Epithelial cell of proximal tubule (primary cell): ENCODE results near the gene ADSS1. TPM values are rescaled to one million over a fixed set of nuclear protein-coding genes. Genes with fewer than 3 reads are reported as not detected.
"Not testable (repeated sequence)": the region's sequence is repeated elsewhere in the genome, so short reads cannot be mapped to it uniquely, and the experiment has no call there.

Experiments used
- DNase-seq: peaks from one replicate; pipeline ENCODE4 v3.0.0-alpha.2; 2011; ENCODE audit warnings: low read depth
- H3K4me3 ChIP-seq: 2 replicates; pipeline ENCODE4 v1.5.1; 2011; ENCODE audit warnings: low read depth, mild to moderate bottlenecking, low read length
- CTCF ChIP-seq: conservative IDR thresholded peaks from 2 replicates; pipeline ENCODE4 v1.5.1; 2012; ENCODE audit warnings: low read depth, mild to moderate bottlenecking, low read length
- total RNA-seq: library from RNA; depleted of rRNA; stranded (reverse); fragments of >200 nt; gene quantifications from 2 replicates; pipeline ENCODE4 v1.2.3, GENCODE V29; 2015

ADSS1 gene
- total RNA-seq, 1 donor from 2014 or later = 2.3 TPM

GRCh38 chr14:104726600-104727451 is 2.8 kb downstream of the ADSS1 start:
- H3K4me3 ChIP-seq = no peak overlapping the region
- DNase-seq = no peak
- peak; percentile 32 for TF ChIP-seq CTCF

- no peak overlapping the region for H3K4me3 ChIP-seq
- no peak for DNase-seq
- TF ChIP-seq CTCF = no peak
Observed at GRCh38 chr14:104728631-104729030, 4.6 kb downstream of the ADSS1 start.

- H3K4me3 ChIP-seq, DNase-seq: not testable (repeated sequence)
Observed at GRCh38 chr14:104729176-104729834, 5.3 kb downstream of the ADSS1 start.

GRCh38 chr14:104729835-104730181 is 5.8 kb downstream of the ADSS1 start:
- DNase-seq = no peak
- TF ChIP-seq CTCF = no peak

GRCh38 chr14:104730487-104730886 is 6.5 kb downstream of the ADSS1 start:
- no peak overlapping the region for H3K4me3 ChIP-seq
- DNase-seq = no peak
- TF ChIP-seq CTCF = no peak

More at GRCh38 chr14:104729835-104730181, 5.8 kb downstream of the ADSS1 start:
- H3K4me3 ChIP-seq = no peak overlapping the region

GRCh38 chr14:104731320-104732294 is 7.6 kb downstream of the ADSS1 start:
- no peak for DNase-seq
- H3K4me3 ChIP-seq = no peak overlapping the region
- peak; percentile 56 for TF ChIP-seq CTCF

GRCh38 chr14:104732355-104732804 is 8.4 kb downstream of the ADSS1 start:
- DNase-seq = no peak
- H3K4me3 ChIP-seq = no peak overlapping the region
- no peak for TF ChIP-seq CTCF
